Pancreas (tissue), 10 donors: ENCODE measurements around the gene CACNB3. TPM values are rescaled to one million over a fixed set of nuclear protein-coding genes. Genes with fewer than 3 reads are reported as not detected.
A peak's percentile ranks its signal among the peaks of the same experiment; 100 is the strongest.

Experiments used
- ATAC-seq, 4 donors: fragments of 200-7000 bp; cut with Tn5 transposase; one replicate each; pipeline versions ENCODE4 v1.8.0 to v1.9.1; 2020; ENCODE audit warnings: mild to moderate bottlenecking in 4 of 4, moderate library complexity in 4 of 4
- DNase-seq, 6 donors: peaks; one replicate each; pipeline ENCODE4 v3.0.0-alpha.2; 2020
- FAIRE-seq: peaks from 2 replicates; lab custom pipeline; 2012; peaks lifted over from hg19 to GRCh38; lab: Jason Lieb, UNC
- H3K27ac ChIP-seq, 4 donors: fragments of 200-600 bp; sonication (generic); 1 replicate in 3 of 4; 2 replicates in 1 of 4; pipeline versions ENCODE4 v1.5.0 to v1.8.0; 2020
- H3K27me3 ChIP-seq, 4 donors: fragments of 200-600 bp; one replicate each; pipeline ENCODE4 v1.8.0; 2021
- H3K36me3 ChIP-seq, 3 donors: fragments of 200-600 bp; sonication (generic) in 1 of 3; one replicate each; pipeline versions ENCODE4 v1.5.0 to v1.8.0; 2020 to 2021
- H3K4me1 ChIP-seq, 3 donors: fragments of 200-600 bp; one replicate each; pipeline ENCODE4 v1.8.0; 2021
- H3K4me3 ChIP-seq, 4 donors: fragments of 200-600 bp; sonication (generic) in 2 of 4; one replicate each; pipeline versions ENCODE4 v1.5.0 to v1.8.0; 2020 to 2021
- H3K9me3 ChIP-seq, 4 donors: fragments of 200-600 bp; one replicate each; pipeline ENCODE4 v1.8.0; 2021
- CTCF ChIP-seq, 4 donors: fragments of 200-600 bp; sonication (generic) in 3 of 4; IDR thresholded peaks; one replicate each; pipeline versions ENCODE4 v1.5.0 to v1.8.0; 2021; ENCODE audit warnings: antibody characterized with exemption in 4 of 4
- whole genome bisulfite sequencing, 2 donors: extraction: QIAGEN DNeasy Blood & Tissue Kit; methylation state at CpG; one replicate each; pipeline ENCODE4 v1.1.7; 2013; 5-methylcytosine and 5-hydroxymethylcytosine counted together
- intact Hi-C, 3 donors: fragments of 100-400 bp; cut with DNase I; formaldehyde crosslinking; loops; one replicate each; pipeline versions ENCODE4 v1.11.1 to v1.14.2; 2022
- polyA plus RNA-seq, 2 donors: library from polyadenylated mRNA; stranded (reverse); fragments of 200-250 nt; gene quantifications; one replicate each; pipeline ENCODE4 v1.2.3, GENCODE V29; 2013
- total RNA-seq, 6 donors: library from RNA; stranded (reverse); fragmentation: NEBNext Ultra II Directional in 4 of 6; extraction: Animal tissue kit (Norgen Biotek cat#: 25700) in 4 of 6; gene quantifications; one replicate each; pipeline versions ENCODE4 v1.2.1 to v1.2.4, GENCODE V29; 2021 to 2023
- donor health status: healthy with polysubstance abuse.
- donor health status: DM: no; HTN: no; CAD: no; lungs with moderate emphysema.
- donor health status: DM: no; HTN: no; CAD: no.
- donor health status: control.
- donor health status: control.
- donor health status: Bipolar disorder and iron deficiency.
- donor health status: DM: yes; HTN: yes; CAD: no.
- donor health status: DM: no; HTN: no; CAD: no.
- donor health status: DM: no; HTN: no; CAD: no.
- donor health status: DM: yes; HTN: yes; CAD: no.

The CACNB3 gene
- total and polyA plus RNA-seq, 8 donors: 1.3 to 16.3 (median 4.6) TPM

GRCh38 chr12:48863291-48863690 is 45.0 kb downstream of the CACNB3 start:
- Histone ChIP-seq H3K36me3 (no peaks in the 10 kb centered on the region), H3K27ac (no peak overlapping the region), H3K4me3 (no peak overlapping the region), H3K27me3 (no peaks in the 10 kb centered on the region), H3K4me1 (peaks cover 0 to 14% (median 0%) of the 10 kb centered on the region in 3 donors), H3K9me3 (no peaks in the 10 kb centered on the region)
- no peak for ATAC-seq
- 85 to 87% methylated on average over 4 of the region's 4 CpGs for WGBS, 2 donors
- intact Hi-C loops: no loop called here
- TF ChIP-seq CTCF (IDR thresholded peaks at IDR 0.05): no peak
- DNase-seq: no peak
- FAIRE-seq: no peak

GRCh38 chr12:48865281-48866051 is 47.2 kb downstream of the CACNB3 start, which contains the start of gene RND1:
RND1 (minus strand) TSS chr12:48865870; CDS start chr12:48865767, 103 bp downstream.
- peak; percentile 81 for FAIRE-seq
- no peak for TF ChIP-seq CTCF (IDR thresholded peaks at IDR 0.05)
- Histone ChIP-seq H3K9me3 (no peaks in the 10 kb centered on the region), H3K27ac (peak within 1 kb of the TSS in 2 of 4 donors; percentile 80 to 81), H3K4me1 (peaks cover 0 to 14% (median 0%) of the 10 kb centered on the region in 3 donors), H3K27me3 (no peaks in the 10 kb centered on the region), H3K36me3 (no peaks in the 10 kb centered on the region), H3K4me3 (peak within 1 kb of the TSS; percentile 33 to 84 (median 44))
- intact Hi-C loops: no loop called here
- ATAC-seq: peak; percentile 97 to 99 (median 98)
- WGBS, 2 donors: 2 to 3% methylated on average over 30 to 32 of the region's 32 CpGs
- DNase-seq: peak; percentile 90 to 96 (median 93)

- H3K27me3 ChIP-seq: no peaks in the 10 kb centered on the region
- H3K4me3 ChIP-seq: peak overlapping the region in 2 of 4 donors; percentile 51 to 84
- no peak for TF ChIP-seq CTCF (IDR thresholded peaks at IDR 0.05)
- H3K36me3 ChIP-seq: no peaks in the 10 kb centered on the region
- no peaks in the 10 kb centered on the region for H3K9me3 ChIP-seq
- H3K27ac ChIP-seq: peak overlapping the region in 2 of 4 donors; percentile 80 to 81
- H3K4me1 ChIP-seq: peaks cover 0 to 14% (median 0%) of the 10 kb centered on the region in 3 donors
- 67 to 75% methylated on average over 5 to 6 of the region's 6 CpGs for WGBS, 2 donors
- DNase-seq (no peak), FAIRE-seq (no peak), ATAC-seq (peak in 3 of 4 donors; percentile 24 to 56 (median 49))
- intact Hi-C loops: no loop called here
Observed at GRCh38 chr12:48866052-48866711, 47.9 kb downstream of the CACNB3 start.

- FAIRE-seq (no peak), DNase-seq (no peak), ATAC-seq (no peak)
- Histone ChIP-seq H3K4me3 (no peak overlapping the region), H3K36me3 (no peaks in the 10 kb centered on the region), H3K9me3 (no peaks in the 10 kb centered on the region), H3K27ac (no peak overlapping the region), H3K27me3 (no peaks in the 10 kb centered on the region), H3K4me1 (peaks cover 0 to 14% (median 0%) of the 10 kb centered on the region in 3 donors)
- 88 to 95% methylated on average over 1 to 2 of the region's 2 CpGs for WGBS, 2 donors
- intact Hi-C loops: no loop called here
- no peak for TF ChIP-seq CTCF (IDR thresholded peaks at IDR 0.05)
Observed at GRCh38 chr12:48868451-48868850, 50.2 kb downstream of the CACNB3 start.
